ENCODE data around the gene ELK4.

DNA sequence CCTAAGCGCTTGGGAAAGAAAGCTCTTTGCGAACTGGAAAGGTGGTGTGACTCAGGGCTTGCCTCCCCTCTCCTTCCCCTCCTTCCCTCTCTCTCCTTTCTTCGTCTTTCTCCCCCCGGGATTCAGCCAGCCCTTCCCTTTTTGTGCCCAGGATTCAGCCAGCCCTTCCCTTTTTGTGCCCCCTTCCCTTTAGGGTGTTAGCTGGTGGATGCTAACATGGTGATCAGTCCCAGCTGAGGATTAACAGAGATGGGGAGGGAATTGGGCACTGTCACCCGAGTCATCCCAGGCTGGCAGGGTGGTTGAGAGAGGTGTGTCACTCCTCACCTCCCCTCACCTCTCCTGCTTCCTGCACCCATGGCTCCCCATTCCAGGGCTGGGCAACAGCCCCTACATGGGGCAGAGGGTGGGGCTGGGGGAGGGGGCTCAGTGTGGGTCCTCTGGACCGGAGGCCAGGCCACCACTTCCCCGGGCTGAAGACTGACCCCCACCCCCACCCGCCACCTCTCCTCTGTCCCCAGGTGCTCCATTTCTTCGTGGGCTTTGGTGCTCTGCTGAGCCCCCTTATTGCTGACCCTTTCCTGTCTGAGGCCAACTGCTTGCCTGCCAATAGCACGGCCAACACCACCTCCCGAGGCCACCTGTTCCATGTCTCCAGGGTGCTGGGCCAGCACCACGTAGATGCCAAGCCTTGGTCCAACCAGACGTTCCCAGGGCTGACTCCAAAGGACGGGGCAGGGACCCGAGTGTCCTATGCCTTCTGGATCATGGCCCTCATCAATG is 51.5 kb downstream of the ELK4 start:
- TF ChIP-seq, protein P1, sequence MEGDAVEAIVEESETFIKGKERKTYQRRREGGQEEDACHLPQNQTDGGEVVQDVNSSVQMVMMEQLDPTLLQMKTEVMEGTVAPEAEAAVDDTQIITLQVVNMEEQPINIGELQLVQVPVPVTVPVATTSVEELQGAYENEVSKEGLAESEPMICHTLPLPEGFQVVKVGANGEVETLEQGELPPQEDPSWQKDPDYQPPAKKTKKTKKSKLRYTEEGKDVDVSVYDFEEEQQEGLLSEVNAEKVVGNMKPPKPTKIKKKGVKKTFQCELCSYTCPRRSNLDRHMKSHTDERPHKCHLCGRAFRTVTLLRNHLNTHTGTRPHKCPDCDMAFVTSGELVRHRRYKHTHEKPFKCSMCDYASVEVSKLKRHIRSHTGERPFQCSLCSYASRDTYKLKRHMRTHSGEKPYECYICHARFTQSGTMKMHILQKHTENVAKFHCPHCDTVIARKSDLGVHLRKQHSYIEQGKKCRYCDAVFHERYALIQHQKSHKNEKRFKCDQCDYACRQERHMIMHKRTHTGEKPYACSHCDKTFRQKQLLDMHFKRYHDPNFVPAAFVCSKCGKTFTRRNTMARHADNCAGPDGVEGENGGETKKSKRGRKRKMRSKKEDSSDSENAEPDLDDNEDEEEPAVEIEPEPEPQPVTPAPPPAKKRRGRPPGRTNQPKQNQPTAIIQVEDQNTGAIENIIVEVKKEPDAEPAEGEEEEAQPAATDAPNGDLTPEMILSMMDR (IDR thresholded peaks at IDR 0.05), result no peak
- no peak for TF ChIP-seq ZFX (IDR thresholded peaks at IDR 0.05; ENCODE audit: borderline replicate concordance)

Measured in 22Rv1 (cell line).